GM19397 (cell line): ENCODE measurements around the gene RBM10.

Source experiments
- ATAC-seq: cut with Tn5 transposase; IDR thresholded peaks from one replicate; pipeline ENCODE4 v1.9.1; 2021; ENCODE audit warnings: mild to moderate bottlenecking, moderate library complexity; ENCODE audit not compliant: unreplicated experiment

RBM10 gene

GRCh38 chrX:47232197-47232802 lies 87.3 kb downstream of the RBM10 start:
- ATAC-seq: no peak

GRCh38 chrX:47232803-47233332 lies 87.8 kb downstream of the RBM10 start, which contains the start of gene USP11:
TSS of gene USP11 (plus strand) at chrX:47233009. CDS start at chrX:47233044, 35 bp downstream.
- ATAC-seq: peak; percentile 29

- ATAC-seq: peak; percentile 81
Measured at GRCh38 chrX:47233333-47234113, 88.5 kb downstream of the RBM10 start.

GRCh38 chrX:47234583-47234982 lies 89.6 kb downstream of the RBM10 start:
- no peak for ATAC-seq

- ATAC-seq: no peak
Measured at GRCh38 chrX:47235691-47236103, 90.7 kb downstream of the RBM10 start.
